Omental fat pad (tissue), 4 donors: Measurements from ENCODE around the gene LIFR. TPM values are rescaled to one million over a fixed set of nuclear protein-coding genes. Genes with fewer than 3 reads are reported as not detected.
A peak's percentile ranks its signal among the peaks of the same experiment; 100 is the strongest.

Source experiments
- ATAC-seq: fragments of 150-250 bp; one replicate; pipeline ENCODE4 v1.9.1; 2016; ENCODE audit warnings: mild to moderate bottlenecking, moderate library complexity; ENCODE audit not compliant: low FRiP score
- DNase-seq: peaks from one replicate; pipeline ENCODE4 v3.0.0-alpha.2; 2019; ENCODE audit warnings: low spot score
- total RNA-seq, 4 donors: library from RNA; depleted of rRNA; stranded (reverse); fragments of >200 nt; gene quantifications; one replicate each; pipeline ENCODE4 v1.1.0, GENCODE V29; 2016
- TF ChIP-seq, protein P1 (sequence below), 3 donors: fragments of 450-650 bp; IDR thresholded peaks; one replicate each; pipeline ENCODE4 v1.5.1; 2016 to 2017; ENCODE audit warnings: antibody characterized with exemption in 3 of 3, mild to moderate bottlenecking in 3 of 3, moderate library complexity in 2 of 3

Gene LIFR
- total RNA-seq, 4 donors from 2014 or later: 95.9 to 388 (median 126) TPM

DNA sequence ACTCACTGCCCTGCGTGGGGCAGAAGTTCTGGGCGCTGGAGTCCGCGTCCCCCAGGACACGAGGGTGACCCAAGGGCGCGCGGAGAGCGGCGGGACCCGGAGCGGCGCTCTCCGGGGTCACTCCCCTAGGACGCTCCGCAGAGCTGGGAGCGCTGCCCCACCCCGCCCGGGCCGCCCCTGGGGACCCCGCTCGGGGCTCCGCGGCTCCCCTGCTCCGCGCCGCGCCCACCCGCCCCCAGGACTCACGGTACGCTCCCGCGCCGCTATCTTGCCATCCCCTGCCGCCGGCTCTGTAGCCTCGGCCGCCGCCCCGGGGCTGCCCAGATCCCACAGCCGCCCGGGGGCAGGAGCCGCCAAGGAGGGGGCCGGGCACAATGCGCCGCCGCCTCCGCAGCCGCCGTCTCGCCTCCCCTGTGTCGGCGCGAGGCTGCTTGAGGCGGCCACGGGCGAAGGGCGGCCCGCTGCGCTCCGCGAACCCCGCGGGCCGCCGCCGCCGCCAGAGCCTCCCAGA is 303 bp downstream of the LIFR start:
- ATAC-seq (peak; percentile 57), DNase-seq (no peak)
- TF ChIP-seq, protein P1, sequence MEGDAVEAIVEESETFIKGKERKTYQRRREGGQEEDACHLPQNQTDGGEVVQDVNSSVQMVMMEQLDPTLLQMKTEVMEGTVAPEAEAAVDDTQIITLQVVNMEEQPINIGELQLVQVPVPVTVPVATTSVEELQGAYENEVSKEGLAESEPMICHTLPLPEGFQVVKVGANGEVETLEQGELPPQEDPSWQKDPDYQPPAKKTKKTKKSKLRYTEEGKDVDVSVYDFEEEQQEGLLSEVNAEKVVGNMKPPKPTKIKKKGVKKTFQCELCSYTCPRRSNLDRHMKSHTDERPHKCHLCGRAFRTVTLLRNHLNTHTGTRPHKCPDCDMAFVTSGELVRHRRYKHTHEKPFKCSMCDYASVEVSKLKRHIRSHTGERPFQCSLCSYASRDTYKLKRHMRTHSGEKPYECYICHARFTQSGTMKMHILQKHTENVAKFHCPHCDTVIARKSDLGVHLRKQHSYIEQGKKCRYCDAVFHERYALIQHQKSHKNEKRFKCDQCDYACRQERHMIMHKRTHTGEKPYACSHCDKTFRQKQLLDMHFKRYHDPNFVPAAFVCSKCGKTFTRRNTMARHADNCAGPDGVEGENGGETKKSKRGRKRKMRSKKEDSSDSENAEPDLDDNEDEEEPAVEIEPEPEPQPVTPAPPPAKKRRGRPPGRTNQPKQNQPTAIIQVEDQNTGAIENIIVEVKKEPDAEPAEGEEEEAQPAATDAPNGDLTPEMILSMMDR (IDR thresholded peaks at IDR 0.05): no peak

- TF ChIP-seq, protein P1 (IDR thresholded peaks at IDR 0.05): no peak
- ATAC-seq (no peak), DNase-seq (no peak)
Observed at GRCh38 chr5:38555354-38556087, 925 bp downstream of the LIFR start.

DNA sequence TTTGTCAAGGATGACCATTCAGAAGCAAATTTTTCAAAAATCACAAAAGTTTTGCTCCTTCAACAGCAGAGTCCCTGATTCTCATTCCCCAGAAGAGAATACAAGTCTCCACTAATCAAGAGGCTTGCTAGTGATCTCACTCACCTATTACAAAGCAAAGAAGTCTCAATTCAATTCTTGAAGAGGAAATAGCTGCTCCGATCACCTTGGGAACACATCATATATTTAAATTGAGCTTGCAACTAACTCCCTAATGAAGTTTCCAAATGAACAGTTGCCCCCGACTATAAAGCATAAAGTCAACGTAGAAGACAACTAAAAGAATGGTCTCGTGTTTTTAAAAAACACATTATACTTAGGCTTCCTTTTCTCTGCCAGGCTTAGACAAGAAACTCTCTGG is 1.6 kb downstream of the LIFR start:
- ATAC-seq (no peak), DNase-seq (no peak)
- TF ChIP-seq, protein P1 (IDR thresholded peaks at IDR 0.05): no peak

- DNase-seq (no peak), ATAC-seq (no peak)
- TF ChIP-seq, protein P1 (IDR thresholded peaks at IDR 0.05): no peak
Observed at GRCh38 chr5:38554403-38554802, 2.0 kb downstream of the LIFR start.

- no peak for DNase-seq
- no peak for ATAC-seq
Observed at GRCh38 chr5:38553001-38553521, 3.4 kb downstream of the LIFR start.

GRCh38 chr5:38551030-38552017 is 5.1 kb downstream of the LIFR start:
- ATAC-seq (no peak), DNase-seq (no peak)
- TF ChIP-seq, protein P1 (IDR thresholded peaks at IDR 0.05): no peak

More at GRCh38 chr5:38553001-38553521, 3.4 kb downstream of the LIFR start:
- TF ChIP-seq, protein P1 (IDR thresholded peaks at IDR 0.05): no peak
